ENCODE measurements around the gene PXDN.

PXDN gene

GRCh38 chr2:1656961-1657841 lies 87.1 kb downstream of the PXDN start:
- peak; percentile 37 for ATAC-seq
- Mint-ChIP-seq H3K9me3 (no peaks in the 10 kb centered on the region), H3K27me3 (peaks cover 8% of the 10 kb centered on the region), H3K4me1 (no peaks in the 10 kb centered on the region), H3K27ac (peak overlapping the region; percentile 40 to 45), H3K4me3 (no peak overlapping the region)
- no peak for DNase-seq

GRCh38 chr2:1656326-1656960 lies 87.9 kb downstream of the PXDN start:
- DNase-seq (no peak), ATAC-seq (peak; percentile 36)
- Mint-ChIP-seq H3K27me3 (peaks cover 6% of the 10 kb centered on the region), H3K4me1 (no peaks in the 10 kb centered on the region), H3K27ac (no peak overlapping the region), H3K4me3 (no peak overlapping the region), H3K9me3 (no peaks in the 10 kb centered on the region)

- Mint-ChIP-seq H3K27me3 (no peaks in the 10 kb centered on the region), H3K4me1 (no peaks in the 10 kb centered on the region), H3K9me3 (no peaks in the 10 kb centered on the region), H3K4me3 (no peak overlapping the region), H3K27ac (no peak overlapping the region)
- DNase-seq (no peak), ATAC-seq (no peak)
These were observed 88.9 kb downstream of the PXDN start for GRCh38 chr2:1655461-1655860.

GRCh38 chr2:1654696-1655374 lies 89.5 kb downstream of the PXDN start:
- no peak for ATAC-seq
- H3K9me3 Mint-ChIP-seq: peaks cover 0 to 6% of the 10 kb centered on the region in 2 donors
- H3K4me3 Mint-ChIP-seq: no peak overlapping the region
- no peak for DNase-seq
- no peaks in the 10 kb centered on the region for H3K27me3 Mint-ChIP-seq
- no peaks in the 10 kb centered on the region for H3K4me1 Mint-ChIP-seq
- H3K27ac Mint-ChIP-seq: no peak overlapping the region

GRCh38 chr2:1653956-1654695 lies 90.2 kb downstream of the PXDN start:
- no peak for ATAC-seq
- Mint-ChIP-seq H3K27ac (no peak overlapping the region), H3K4me3 (no peak overlapping the region), H3K9me3 (peaks cover 0 to 10% of the 10 kb centered on the region in 2 donors), H3K27me3 (no peaks in the 10 kb centered on the region), H3K4me1 (no peaks in the 10 kb centered on the region)
- no peak for DNase-seq

GRCh38 chr2:1652034-1652790 lies 92.1 kb downstream of the PXDN start:
- Mint-ChIP-seq H3K27me3 (no peaks in the 10 kb centered on the region), H3K27ac (no peak overlapping the region), H3K4me3 (no peak overlapping the region), H3K4me1 (no peaks in the 10 kb centered on the region), H3K9me3 (peaks cover 0 to 16% of the 10 kb centered on the region in 2 donors)
- no peak for DNase-seq
- ATAC-seq: no peak

GRCh38 chr2:1651121-1652033 lies 92.9 kb downstream of the PXDN start:
- Mint-ChIP-seq H3K4me1 (no peaks in the 10 kb centered on the region), H3K9me3 (peaks cover 0 to 16% of the 10 kb centered on the region in 2 donors), H3K4me3 (no peak overlapping the region), H3K27me3 (no peaks in the 10 kb centered on the region), H3K27ac (no peak overlapping the region)
- no peak for ATAC-seq
- DNase-seq: no peak

- Mint-ChIP-seq H3K9me3 (peaks cover 0 to 16% of the 10 kb centered on the region in 2 donors), H3K27me3 (no peaks in the 10 kb centered on the region), H3K4me1 (no peaks in the 10 kb centered on the region), H3K27ac (no peak overlapping the region), H3K4me3 (no peak overlapping the region)
- ATAC-seq (no peak), DNase-seq (no peak)
These were observed 94.0 kb downstream of the PXDN start for GRCh38 chr2:1650085-1650872.

- no peak overlapping the region for H3K27ac Mint-ChIP-seq
- H3K27me3 Mint-ChIP-seq: no peaks in the 10 kb centered on the region
- no peaks in the 10 kb centered on the region for H3K4me1 Mint-ChIP-seq
- ATAC-seq: no peak
- H3K4me3 Mint-ChIP-seq: no peak overlapping the region
- H3K9me3 Mint-ChIP-seq: peaks cover 0 to 16% of the 10 kb centered on the region in 2 donors
- no peak for DNase-seq
These were observed 94.9 kb downstream of the PXDN start for GRCh38 chr2:1649103-1650084.

GRCh38 chr2:1648241-1649102 lies 95.8 kb downstream of the PXDN start:
- no peaks in the 10 kb centered on the region for H3K4me1 Mint-ChIP-seq
- DNase-seq: no peak
- no peaks in the 10 kb centered on the region for H3K27me3 Mint-ChIP-seq
- ATAC-seq: no peak
- H3K27ac Mint-ChIP-seq: no peak overlapping the region
- H3K9me3 Mint-ChIP-seq: peaks cover 0 to 16% of the 10 kb centered on the region in 2 donors
- no peak overlapping the region for H3K4me3 Mint-ChIP-seq

- Mint-ChIP-seq H3K27me3 (no peaks in the 10 kb centered on the region), H3K9me3 (peaks cover 0 to 16% of the 10 kb centered on the region in 2 donors), H3K4me3 (no peak overlapping the region), H3K4me1 (no peaks in the 10 kb centered on the region), H3K27ac (no peak overlapping the region)
- no peak for DNase-seq
- no peak for ATAC-seq
These were observed 96.7 kb downstream of the PXDN start for GRCh38 chr2:1647417-1648240.

All from stimulated activated naive CD8-positive, alpha-beta T cell treated with anti-CD3 and anti-CD28 coated beads, Interleukin-15, amount 100 ng/mL, for 72 hours (primary cell).